CD4-positive, alpha-beta T cell (primary cell): ENCODE measurements around the gene USP27X. TPM values are rescaled to one million over a fixed set of nuclear protein-coding genes. Genes with fewer than 3 reads are reported as not detected.
A peak's percentile ranks its signal among the peaks of the same experiment; 100 is the strongest.

Source experiments
- ATAC-seq: fragments of 200-7000 bp; cut with Tn5 transposase; one replicate; pipeline ENCODE4 v1.10.0; 2022; ENCODE audit warnings: mild to moderate bottlenecking; ENCODE audit not compliant: poor library complexity
- CTCF ChIA-PET: fragments of 350-600 bp; sonication (Branson Sonifier 250); formaldehyde crosslinking; loops from one replicate; lab custom pipeline; 2021; ENCODE audit warnings: antibody characterized with exemption, inconsistent platforms; lab: Charles Lee
- POLR2A ChIA-PET: fragments of 350-600 bp; sonication (Branson Sonifier 250); formaldehyde crosslinking; loops from one replicate; lab custom pipeline; 2021; ENCODE audit warnings: antibody characterized with exemption, inconsistent platforms; lab: Charles Lee
- DNase-seq, 14 experiments: peaks; one replicate each; pipeline ENCODE4 v3.0.0-alpha.2; 2013 to 2020; ENCODE audit warnings: mixed read lengths in 2 of 14
- H3K27ac ChIP-seq, 2 donors: one replicate each; pipeline versions ENCODE4 v1.5.1 to v1.7.0; 2013; ENCODE audit warnings: low read length in 2 of 2, low read depth in 1 of 2, mild to moderate bottlenecking in 1 of 2
- H3K27me3 ChIP-seq, 2 experiments: 1 replicate in 1 of 2; 2 replicates in 1 of 2; pipeline versions ENCODE4 v1.6.1 to v1.7.0; 2013; ENCODE audit warnings: low read length in 2 of 2, control low read depth in 1 of 2, mild to moderate bottlenecking in 1 of 2, moderate library complexity in 1 of 2; ENCODE audit not compliant: insufficient read depth in 2 of 2, control insufficient read depth in 1 of 2
- H3K36me3 ChIP-seq: one replicate; pipeline ENCODE4 v1.6.1; 2013; ENCODE audit warnings: low read length, control low read depth; ENCODE audit not compliant: insufficient read depth
- H3K4me1 ChIP-seq: one replicate; pipeline ENCODE4 v1.6.1; 2013; ENCODE audit warnings: low read length, control low read depth; ENCODE audit not compliant: insufficient read depth
- H3K4me3 ChIP-seq: one replicate; pipeline ENCODE4 v1.5.1; 2013; ENCODE audit warnings: mild to moderate bottlenecking, low read length, moderate library complexity
- H3K9me3 ChIP-seq, 2 experiments: 1 replicate in 1 of 2; 2 replicates in 1 of 2; pipeline versions ENCODE4 v1.6.1 to v1.7.0; 2013; ENCODE audit warnings: low read length in 2 of 2, mild to moderate bottlenecking in 2 of 2, control low read depth in 1 of 2, moderate library complexity in 1 of 2; ENCODE audit not compliant: control insufficient read depth in 1 of 2, insufficient read depth in 1 of 2
- H3K27ac Mint-ChIP-seq: one replicate; pipeline ENCODE4 v1.8.0; 2020; ENCODE audit warnings: mixed read lengths
- H3K27me3 Mint-ChIP-seq: one replicate; pipeline ENCODE4 v1.8.0; 2021; ENCODE audit warnings: mixed read lengths
- H3K36me3 Mint-ChIP-seq: one replicate; pipeline ENCODE4 v1.8.0; 2021; ENCODE audit warnings: low read depth, mixed read lengths
- H3K4me1 Mint-ChIP-seq: one replicate; pipeline ENCODE4 v1.8.0; 2021; ENCODE audit warnings: low read depth, mixed read lengths
- H3K4me3 Mint-ChIP-seq: one replicate; pipeline ENCODE4 v1.8.0; 2020; ENCODE audit warnings: mild to moderate bottlenecking, mixed read lengths
- H3K9me3 Mint-ChIP-seq: one replicate; pipeline ENCODE4 v1.8.0; 2020; ENCODE audit warnings: mixed read lengths
- intact Hi-C, 2 experiments: fragments of 100-400 bp; cut with DNase I in 1 of 2; cut with micrococcal nuclease in 1 of 2; formaldehyde crosslinking; loops; one replicate each; pipeline versions ENCODE4 v1.15.1 to v1.9.0; 2023 to 2025; cut with DNase I, micrococcal nuclease
- polyA plus RNA-seq, 2 donors: library from polyadenylated mRNA; unstranded; fragments of 120-200 nt; gene quantifications; one replicate each; pipeline ENCODE4 v1.2.1, GENCODE V29; 2013
- total RNA-seq, 174 experiments: library from RNA in 2 of 174; stranded (reverse) in 2 of 174; gene quantifications; one replicate each; pipeline ENCODE4 v1.2.3 and lab custom pipeline; 2021 to 2026
- TF ChIP-seq, protein P1 (sequence below): fragments of 200-600 bp; IDR thresholded peaks from one replicate; pipeline ENCODE4 v1.8.0; 2022; ENCODE audit warnings: antibody characterized with exemption, mild to moderate bottlenecking

Gene USP27X
- total RNA-seq: 1 to 10 TPM; 2.7 to 3.2 TPM
- polyA plus RNA-seq (2013, experiment 1 of 2): 3.3 TPM
- polyA plus RNA-seq (2013, experiment 2 of 2): 3.0 TPM
- total RNA-seq (lab: John Stamatoyannopoulos, UW): 1.8 to 12.7 (median 7.1) reads per million in 172 experiments

DNA sequence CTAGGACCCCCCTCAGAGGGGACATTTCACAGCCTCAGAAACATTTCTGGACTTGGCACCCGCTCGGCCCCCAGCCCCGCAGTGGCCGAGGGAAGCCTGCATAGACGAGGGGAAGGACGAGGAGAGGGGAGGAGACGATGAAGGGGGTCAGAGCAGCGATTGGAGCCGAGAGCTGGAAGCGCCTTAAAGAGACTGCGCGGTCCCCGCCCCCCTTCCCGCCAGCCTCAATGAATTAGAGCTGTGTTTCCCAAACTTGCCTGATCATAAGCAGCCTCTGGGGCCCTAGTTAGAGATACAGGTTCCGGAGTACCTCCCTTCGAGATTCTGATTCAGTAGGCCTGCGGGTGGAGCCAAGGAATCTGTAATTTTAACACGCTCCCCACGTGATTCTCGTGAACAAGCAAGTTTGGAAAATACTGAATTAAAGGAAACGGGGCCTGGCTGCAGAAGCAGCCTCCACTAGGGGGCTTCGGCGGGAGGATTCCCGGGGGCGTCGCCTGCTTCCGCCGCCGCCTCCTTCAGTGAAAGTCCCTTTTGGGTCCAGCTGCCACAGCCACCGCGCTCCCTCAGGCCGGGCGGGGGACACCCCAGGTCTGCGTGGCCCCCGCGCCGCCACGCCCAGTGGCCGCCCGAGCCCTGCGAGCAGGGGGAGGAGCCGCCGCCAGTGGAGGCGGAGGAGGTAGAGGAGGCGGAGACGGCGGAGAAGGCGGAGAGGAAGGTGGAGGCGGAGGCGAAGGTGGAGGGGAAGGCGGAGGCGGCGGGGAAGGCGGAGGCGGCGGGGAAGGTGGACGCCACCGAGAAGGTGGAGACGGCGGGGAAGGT lies at the start of gene USP27X:
Gene USP27X, plus strand, starts transcription at position 651 of the 822 bp plus-strand sequence. CDS start 824 bp downstream, outside the sequence.
- H3K27me3 Mint-ChIP-seq: no peaks in the 10 kb centered on the region
- POLR2A ChIA-PET: interaction anchor here (0.6 to 1.4 kb wide), 4 partner anchors 8 to 118 kb away, joined by 3 to 4 read pairs (median 4); partner anchors contain the start of gene CLCN5
- intact Hi-C loops: loop anchor here (5.0 kb wide), 2 partner anchors 43 to 1202 kb away; partner anchors contain the start of gene CLCN5 (in 1 of the 2)

DNA sequence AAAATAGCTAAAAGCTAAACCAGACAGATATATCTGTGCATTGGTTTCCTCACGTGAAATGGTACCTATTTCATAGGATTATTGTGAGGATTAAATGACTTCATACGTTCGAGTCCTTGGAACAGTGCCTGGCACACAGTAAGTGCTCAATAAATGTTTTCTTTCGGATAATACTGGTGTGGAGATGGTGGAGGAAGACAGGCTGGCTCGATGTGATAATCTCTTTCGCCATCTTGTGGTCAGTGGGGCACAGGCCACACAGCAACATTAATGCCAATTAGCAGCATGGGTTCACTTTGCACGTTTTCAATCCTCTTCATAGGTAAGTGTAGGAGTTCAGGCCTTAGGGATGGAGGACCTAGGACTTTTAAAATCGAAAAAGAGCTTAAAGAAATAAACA lies 40.9 kb upstream of the USP27X start:
- Histone ChIP-seq H3K27me3 (no peaks in the 10 kb centered on the region), H3K4me3 (no peak overlapping the region), H3K9me3 (no peaks in the 10 kb centered on the region), H3K4me1 (no peaks in the 10 kb centered on the region), H3K27ac (no peak overlapping the region), H3K36me3 (no peaks in the 10 kb centered on the region)
- Mint-ChIP-seq H3K36me3 (no peaks in the 10 kb centered on the region), H3K9me3 (no peaks in the 10 kb centered on the region), H3K4me1 (no peaks in the 10 kb centered on the region), H3K27me3 (no peaks in the 10 kb centered on the region), H3K4me3 (no peak overlapping the region), H3K27ac (no peak overlapping the region)
- no peak for ATAC-seq
- TF ChIP-seq, protein P1, sequence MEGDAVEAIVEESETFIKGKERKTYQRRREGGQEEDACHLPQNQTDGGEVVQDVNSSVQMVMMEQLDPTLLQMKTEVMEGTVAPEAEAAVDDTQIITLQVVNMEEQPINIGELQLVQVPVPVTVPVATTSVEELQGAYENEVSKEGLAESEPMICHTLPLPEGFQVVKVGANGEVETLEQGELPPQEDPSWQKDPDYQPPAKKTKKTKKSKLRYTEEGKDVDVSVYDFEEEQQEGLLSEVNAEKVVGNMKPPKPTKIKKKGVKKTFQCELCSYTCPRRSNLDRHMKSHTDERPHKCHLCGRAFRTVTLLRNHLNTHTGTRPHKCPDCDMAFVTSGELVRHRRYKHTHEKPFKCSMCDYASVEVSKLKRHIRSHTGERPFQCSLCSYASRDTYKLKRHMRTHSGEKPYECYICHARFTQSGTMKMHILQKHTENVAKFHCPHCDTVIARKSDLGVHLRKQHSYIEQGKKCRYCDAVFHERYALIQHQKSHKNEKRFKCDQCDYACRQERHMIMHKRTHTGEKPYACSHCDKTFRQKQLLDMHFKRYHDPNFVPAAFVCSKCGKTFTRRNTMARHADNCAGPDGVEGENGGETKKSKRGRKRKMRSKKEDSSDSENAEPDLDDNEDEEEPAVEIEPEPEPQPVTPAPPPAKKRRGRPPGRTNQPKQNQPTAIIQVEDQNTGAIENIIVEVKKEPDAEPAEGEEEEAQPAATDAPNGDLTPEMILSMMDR: no peak
- ChIA-PET POLR2A (no interaction called here), CTCF (interaction anchor here (1.0 kb wide), 1 partner anchor 41 kb away, joined by 3 read pairs; the partner anchor contains the start of gene USP27X)
- peak in 2 of 14 experiments; percentile 15 to 23 for DNase-seq
- intact Hi-C loops: no loop called here

More for the DNA sequence above, at the start of gene USP27X:
- no peaks in the 10 kb centered on the region for H3K36me3 ChIP-seq
- peaks cover 32% of the 10 kb centered on the region for H3K4me1 ChIP-seq
- Mint-ChIP-seq H3K4me1 (peaks cover 30% of the 10 kb centered on the region), H3K36me3 (peaks cover under 1% of the 10 kb centered on the region), H3K4me3 (peak within 1 kb of the TSS; percentile 89), H3K9me3 (no peaks in the 10 kb centered on the region), H3K27ac (peak within 1 kb of the TSS; percentile 89)
- no peaks in the 10 kb centered on the region for H3K9me3 ChIP-seq
- H3K27me3 ChIP-seq: no peaks in the 10 kb centered on the region
- ATAC-seq: peak; percentile 88
- CTCF ChIA-PET: interaction anchor here (1.0 to 1.9 kb wide), 3 partner anchors 40 to 43 kb away, joined by 3 to 9 read pairs (median 9); partner anchors contain the start of gene CLCN5
- TF ChIP-seq, protein P1: peak; percentile 32
- H3K4me3 ChIP-seq: peak within 1 kb of the TSS; percentile 64
- peak within 1 kb of the TSS; percentile 46 to 62 for H3K27ac ChIP-seq
- peak; percentile 63 to 93 (median 76) for DNase-seq

DNA sequence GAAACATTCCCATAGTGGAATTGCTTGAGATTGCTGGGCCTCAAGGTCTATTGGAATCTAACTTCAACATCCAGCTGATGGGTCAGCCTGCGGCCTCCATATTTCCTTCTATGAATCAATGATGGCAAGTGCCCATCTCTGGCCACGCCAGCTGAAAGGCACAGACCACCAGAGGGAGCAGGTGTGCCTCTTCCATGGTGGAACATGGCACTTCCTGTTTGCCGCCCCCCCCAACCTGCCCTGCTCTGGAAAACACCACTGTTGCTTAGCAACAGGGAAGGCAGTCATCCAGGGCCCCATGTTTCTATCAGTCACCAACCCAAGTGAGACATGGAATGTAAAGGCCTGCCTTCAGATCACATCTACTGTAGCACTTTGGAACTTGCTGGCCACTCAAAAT lies 38.6 kb upstream of the USP27X start:
- Mint-ChIP-seq H3K4me1 (no peaks in the 10 kb centered on the region), H3K36me3 (no peaks in the 10 kb centered on the region), H3K9me3 (no peaks in the 10 kb centered on the region), H3K27me3 (no peaks in the 10 kb centered on the region), H3K27ac (no peak overlapping the region), H3K4me3 (no peak overlapping the region)
- no peaks in the 10 kb centered on the region for H3K36me3 ChIP-seq
- ATAC-seq (no peak), DNase-seq (peak in 10 of 14 experiments; percentile 1 to 62 (median 22))
- no peak overlapping the region for H3K27ac ChIP-seq
- TF ChIP-seq, protein P1: no peak
- intact Hi-C loops: no loop called here
- ChIA-PET CTCF (interaction anchor here (2.1 kb wide), 1 partner anchor 36 kb away, joined by 5 read pairs; no protein-coding TSS in a partner anchor), POLR2A (no interaction called here)
- no peak overlapping the region for H3K4me3 ChIP-seq
- H3K27me3 ChIP-seq: no peaks in the 10 kb centered on the region
- H3K4me1 ChIP-seq: no peaks in the 10 kb centered on the region
- H3K9me3 ChIP-seq: no peaks in the 10 kb centered on the region
